ENCODE data around the gene MEIG1.

GRCh38 chr10:14926722-14927416 lies 32.3 kb upstream of the MEIG1 start:
- TF ChIP-seq CTCF (conservative IDR thresholded peaks at IDR 0.05 in 1 of 2, IDR thresholded peaks at IDR 0.05 in 1 of 2; ENCODE audit: low read depth in 1 of 2, low read length in 2 of 2) (no peak), EZH2 (IDR thresholded peaks at IDR 0.05; ENCODE audit: low read length, missing control alignments) (no peak)

All from fibroblast of lung (primary cell).